NCI-H1930 (cell line): ENCODE results near the gene BOLA3.
"Not testable (repeated sequence)": the region's sequence is repeated elsewhere in the genome, so short reads cannot be mapped to it uniquely, and the experiment has no call there.

Source experiments
- DNase-seq, 2 experiments: peaks; one replicate each; lab custom pipeline; 2025; lab: John Stamatoyannopoulos, UW

The BOLA3 gene

GRCh38 chr2:74101574-74102300, 46.0 kb downstream of the BOLA3 start:
- DNase-seq, result no peak

- no peak for DNase-seq
These were observed 47.2 kb downstream of the BOLA3 start for GRCh38 chr2:74100254-74101216.

GRCh38 chr2:74099835-74100234, 47.9 kb downstream of the BOLA3 start:
- no peak for DNase-seq

GRCh38 chr2:74099271-74099670, 48.4 kb downstream of the BOLA3 start:
- no peak for DNase-seq

GRCh38 chr2:74097574-74097973, 50.1 kb downstream of the BOLA3 start:
- DNase-seq, result no peak

- DNase-seq, result no peak
These were observed 51.7 kb downstream of the BOLA3 start for GRCh38 chr2:74096052-74096451.

- DNase-seq, result no peak
These were observed 52.1 kb downstream of the BOLA3 start for GRCh38 chr2:74095632-74096031.

- no peak for DNase-seq
These were observed 53.4 kb downstream of the BOLA3 start for GRCh38 chr2:74094291-74094690.

GRCh38 chr2:74093840-74094239, 53.9 kb downstream of the BOLA3 start:
- no peak for DNase-seq

GRCh38 chr2:74093426-74093825, 54.3 kb downstream of the BOLA3 start:
- DNase-seq, result no peak

- no peak for DNase-seq
These were observed 55.4 kb downstream of the BOLA3 start for GRCh38 chr2:74092275-74092674.

GRCh38 chr2:74091391-74091790, 56.3 kb downstream of the BOLA3 start:
- no peak for DNase-seq

GRCh38 chr2:74089816-74090745, 57.6 kb downstream of the BOLA3 start:
- DNase-seq, result no peak

- not testable (repeated sequence) for DNase-seq
These were observed 59.0 kb downstream of the BOLA3 start for GRCh38 chr2:74088676-74089075.

GRCh38 chr2:74087696-74088095, 60.0 kb downstream of the BOLA3 start:
- DNase-seq, result no peak

GRCh38 chr2:74086021-74086420, 61.7 kb downstream of the BOLA3 start:
- no peak for DNase-seq
